Peyer's patch (tissue), 4 donors: ENCODE results near the gene PLEKHA6.

Source experiments
- POLR2A ChIP-seq, 2 donors: fragments of 450-650 bp; IDR thresholded peaks; one replicate each; pipeline ENCODE4 v1.5.1; 2017; ENCODE audit warnings: antibody characterized with exemption in 2 of 2, mild to moderate bottlenecking in 2 of 2, moderate library complexity in 2 of 2
- TF ChIP-seq, protein P1 (sequence below), 6 experiments: fragments of 450-650 bp in 4 of 6; fragments of 200-600 bp in 2 of 6; sonication (generic) in 1 of 6; IDR thresholded peaks; one replicate each; pipeline ENCODE4 v1.5.1; 2017 to 2019; ENCODE audit warnings: antibody characterized with exemption in 6 of 6, mild to moderate bottlenecking in 3 of 6, moderate library complexity in 1 of 6

DNA sequence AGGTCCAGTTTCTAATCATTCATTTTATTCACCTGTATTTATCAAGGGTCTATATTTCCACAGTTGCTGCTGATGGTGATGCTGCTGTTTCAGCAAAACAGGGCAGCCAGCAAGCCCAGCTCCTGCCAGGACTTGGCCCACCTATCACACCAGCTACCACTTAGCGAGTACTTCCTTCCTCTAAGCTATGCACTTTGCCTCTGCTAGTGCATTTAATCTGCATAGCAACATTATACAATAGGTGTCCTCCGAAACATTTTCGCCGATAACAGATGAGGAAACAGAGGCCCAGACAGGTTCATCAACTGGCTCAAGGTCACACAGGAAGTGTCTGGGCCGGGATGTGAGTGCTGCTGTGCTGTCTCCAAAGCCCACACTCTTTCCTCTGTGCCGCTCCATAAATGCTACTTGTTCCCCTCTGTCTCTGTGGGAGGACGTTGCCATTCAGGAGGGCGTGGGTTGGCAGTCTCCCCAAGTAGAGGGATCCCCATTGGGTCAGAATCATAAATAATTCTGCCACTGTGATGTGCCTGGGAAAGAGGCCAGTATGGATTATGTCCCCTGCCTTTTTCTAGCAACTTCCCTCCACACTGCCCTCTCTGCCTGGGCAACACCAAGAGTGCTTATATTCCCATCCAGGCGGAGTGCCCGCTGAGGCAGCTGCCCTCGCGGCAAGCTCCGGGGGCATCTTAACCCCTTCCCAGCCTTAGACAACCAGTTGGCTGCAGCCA is 9.4 kb upstream of the PLEKHA6 start:
- TF ChIP-seq, protein P1, sequence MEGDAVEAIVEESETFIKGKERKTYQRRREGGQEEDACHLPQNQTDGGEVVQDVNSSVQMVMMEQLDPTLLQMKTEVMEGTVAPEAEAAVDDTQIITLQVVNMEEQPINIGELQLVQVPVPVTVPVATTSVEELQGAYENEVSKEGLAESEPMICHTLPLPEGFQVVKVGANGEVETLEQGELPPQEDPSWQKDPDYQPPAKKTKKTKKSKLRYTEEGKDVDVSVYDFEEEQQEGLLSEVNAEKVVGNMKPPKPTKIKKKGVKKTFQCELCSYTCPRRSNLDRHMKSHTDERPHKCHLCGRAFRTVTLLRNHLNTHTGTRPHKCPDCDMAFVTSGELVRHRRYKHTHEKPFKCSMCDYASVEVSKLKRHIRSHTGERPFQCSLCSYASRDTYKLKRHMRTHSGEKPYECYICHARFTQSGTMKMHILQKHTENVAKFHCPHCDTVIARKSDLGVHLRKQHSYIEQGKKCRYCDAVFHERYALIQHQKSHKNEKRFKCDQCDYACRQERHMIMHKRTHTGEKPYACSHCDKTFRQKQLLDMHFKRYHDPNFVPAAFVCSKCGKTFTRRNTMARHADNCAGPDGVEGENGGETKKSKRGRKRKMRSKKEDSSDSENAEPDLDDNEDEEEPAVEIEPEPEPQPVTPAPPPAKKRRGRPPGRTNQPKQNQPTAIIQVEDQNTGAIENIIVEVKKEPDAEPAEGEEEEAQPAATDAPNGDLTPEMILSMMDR (IDR thresholded peaks at IDR 0.05), result no peak
- TF ChIP-seq POLR2A (IDR thresholded peaks at IDR 0.05), result no peak
